ENCODE results near the gene IDH3G.

DNA sequence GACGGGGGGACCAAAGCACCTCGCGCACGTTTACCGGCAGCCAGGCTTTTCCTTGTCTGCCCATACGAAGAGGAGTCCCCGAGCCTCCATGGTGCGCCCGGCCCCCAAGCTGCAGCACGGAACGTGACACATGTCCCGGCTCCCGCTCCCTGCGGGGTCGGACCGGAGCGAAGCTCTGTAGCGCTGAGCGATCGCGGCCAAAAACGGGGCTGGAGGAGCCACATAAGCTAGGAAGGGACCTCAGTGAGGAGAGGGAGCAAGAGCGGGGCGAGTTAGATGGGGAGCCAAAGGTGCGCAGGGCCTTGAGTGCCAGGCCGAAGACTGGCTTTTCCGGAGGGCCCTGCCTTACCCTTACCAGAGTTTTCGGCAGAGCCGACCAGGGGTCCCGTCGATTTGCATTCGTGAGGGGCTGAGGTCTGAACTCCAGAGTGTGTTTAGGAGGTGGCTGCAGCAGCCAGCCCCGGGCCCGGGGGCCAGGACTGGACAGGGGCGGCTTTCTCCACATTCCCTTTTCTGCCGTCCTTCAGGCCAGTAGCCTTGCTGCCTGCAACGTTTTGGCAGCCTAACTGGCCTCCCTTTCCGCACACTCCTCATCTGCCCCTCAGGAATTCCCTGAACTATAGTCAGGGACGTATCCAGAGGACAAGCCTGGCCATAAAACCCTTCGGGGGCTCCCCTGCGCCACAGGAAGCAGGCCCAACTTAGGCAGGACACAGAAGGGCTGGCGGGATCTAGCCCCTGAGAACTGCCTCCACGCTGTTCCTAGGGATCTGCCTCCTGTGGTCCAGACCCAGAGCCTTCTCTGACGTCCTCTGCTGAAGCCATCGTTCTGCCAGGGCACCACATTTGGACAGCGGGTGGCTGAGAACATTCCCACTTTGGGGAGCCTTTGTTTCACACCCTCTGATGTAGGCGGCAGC lies 982 bp upstream of the IDH3G start:
- no peak for TF ChIP-seq CTCF (IDR thresholded peaks at IDR 0.05)
- no peak for TF ChIP-seq TCF7L2 (IDR thresholded peaks at IDR 0.05; ENCODE audit: low read depth, low read length)
- TF ChIP-seq SIN3A (IDR thresholded peaks at IDR 0.05; ENCODE audit: borderline replicate concordance, insufficient read depth, low read depth, low read length): no peak
- no peak for TF ChIP-seq POLR2AphosphoS5 (IDR thresholded peaks at IDR 0.05; ENCODE audit: low read depth, low read length)
